HG03460 (cell line): ENCODE measurements around the gene MIB1.
A peak's percentile ranks its signal among the peaks of the same experiment; 100 is the strongest.
"Not testable (repeated sequence)": the region's sequence is repeated elsewhere in the genome, so short reads cannot be mapped to it uniquely, and the experiment has no call there.

ENCODE experiments used
- ATAC-seq: cut with Tn5 transposase; IDR thresholded peaks from one replicate; pipeline ENCODE4 v1.9.1; 2021; ENCODE audit not compliant: unreplicated experiment

The MIB1 gene

GRCh38 chr18:21743166-21743832, 2.7 kb downstream of the MIB1 start:
- ATAC-seq: no peak

- ATAC-seq: no peak
Observed at GRCh38 chr18:21745231-21745630, 4.6 kb downstream of the MIB1 start.

GRCh38 chr18:21747268-21747667, 6.7 kb downstream of the MIB1 start:
- ATAC-seq: no peak

- ATAC-seq: no peak
Observed at GRCh38 chr18:21747764-21748693, 7.4 kb downstream of the MIB1 start.

- ATAC-seq: no peak
Observed at GRCh38 chr18:21757833-21758232, 17.2 kb downstream of the MIB1 start.

- ATAC-seq: no peak
Observed at GRCh38 chr18:21759836-21760235, 19.2 kb downstream of the MIB1 start.

GRCh38 chr18:21760321-21760720, 19.7 kb downstream of the MIB1 start:
- ATAC-seq: no peak

GRCh38 chr18:21761471-21762115, 21.0 kb downstream of the MIB1 start:
- no peak for ATAC-seq

- ATAC-seq: no peak
Observed at GRCh38 chr18:21762181-21762772, 21.7 kb downstream of the MIB1 start.

- ATAC-seq: no peak
Observed at GRCh38 chr18:21763846-21764646, 23.5 kb downstream of the MIB1 start.

- ATAC-seq: no peak
Observed at GRCh38 chr18:21769206-21769605, 28.6 kb downstream of the MIB1 start.

GRCh38 chr18:21774722-21775121, 34.1 kb downstream of the MIB1 start:
- no peak for ATAC-seq

GRCh38 chr18:21777814-21778213, 37.2 kb downstream of the MIB1 start:
- peak; percentile 53 for ATAC-seq

- no peak for ATAC-seq
Observed at GRCh38 chr18:21786526-21786925, 45.9 kb downstream of the MIB1 start.

GRCh38 chr18:21796089-21796488, 55.5 kb downstream of the MIB1 start:
- not testable (repeated sequence) for ATAC-seq

- no peak for ATAC-seq
Observed at GRCh38 chr18:21798126-21798525, 57.5 kb downstream of the MIB1 start.

GRCh38 chr18:21799721-21800120, 59.1 kb downstream of the MIB1 start:
- no peak for ATAC-seq

- ATAC-seq: no peak
Observed at GRCh38 chr18:21803495-21803894, 62.9 kb downstream of the MIB1 start.

GRCh38 chr18:21805771-21806366, 65.3 kb downstream of the MIB1 start:
- no peak for ATAC-seq

- no peak for ATAC-seq
Observed at GRCh38 chr18:21808185-21808584, 67.6 kb downstream of the MIB1 start.
